SK-N-SH (cell line): ENCODE data around the gene DLL4. TPM values are rescaled to one million over a fixed set of nuclear protein-coding genes. Genes with fewer than 3 reads are reported as not detected.

ENCODE experiments used
- CHD2 ChIP-seq: fragments of 150-350 bp; IDR thresholded peaks from 2 replicates; pipeline ENCODE4 v1.6.1; 2018; ENCODE audit warnings: low read length; ENCODE audit not compliant: partially characterized antibody
- CTCF ChIP-seq: fragments of 200-600 bp; sonication (generic); IDR thresholded peaks from 2 replicates; pipeline ENCODE4 v1.6.1; 2017; ENCODE audit warnings: antibody characterized with exemption, mild to moderate bottlenecking, moderate library complexity
- ELF1 ChIP-seq: IDR thresholded peaks from 2 replicates; pipeline ENCODE4 v1.4.0; 2012
- EZH2phosphoT487 ChIP-seq: fragments of 200-600 bp; sonication (generic); IDR thresholded peaks from 2 replicates; pipeline ENCODE4 v1.6.1; 2017; ENCODE audit warnings: low read depth, mixed run types, mild to moderate bottlenecking, antibody characterized with exemption, moderate library complexity, borderline replicate concordance
- FOSL2 ChIP-seq: IDR thresholded peaks from 2 replicates; pipeline ENCODE4 v1.4.0; 2012; ENCODE audit warnings: low read depth, mild to moderate bottlenecking, moderate library complexity, borderline replicate concordance
- FOXJ3 ChIP-seq: sonication (generic); formaldehyde crosslinking; IDR thresholded peaks from 2 replicates; pipeline ENCODE4 v1.5.1; 2020; ENCODE audit warnings: mild to moderate bottlenecking, missing genetic modification reagents
- FOXM1 ChIP-seq: IDR thresholded peaks from 2 replicates; pipeline ENCODE4 v1.4.0; 2012; ENCODE audit warnings: low read depth, mild to moderate bottlenecking
- GABPA ChIP-seq: IDR thresholded peaks from 2 replicates; pipeline ENCODE4 v1.4.0; 2012; ENCODE audit warnings: low read depth, mild to moderate bottlenecking
- GATA2 ChIP-seq: sonication (generic); formaldehyde crosslinking; IDR thresholded peaks from 2 replicates; pipeline ENCODE4 v1.5.0; 2020; ENCODE audit warnings: mild to moderate bottlenecking, missing genetic modification reagents
- IRF3 ChIP-seq: fragments of 150-350 bp; IDR thresholded peaks from 2 replicates; pipeline ENCODE4 v1.6.1; 2016; ENCODE audit warnings: mild to moderate bottlenecking, low read depth, low read length
- JUND ChIP-seq: IDR thresholded peaks from 2 replicates; pipeline ENCODE4 v1.4.0; 2012
- MAX ChIP-seq: IDR thresholded peaks from 2 replicates; pipeline ENCODE4 v1.4.0; 2012; ENCODE audit warnings: low read depth
- MEF2A ChIP-seq: IDR thresholded peaks from 2 replicates; pipeline ENCODE4 v1.4.0; 2012; ENCODE audit warnings: low read depth, borderline replicate concordance
- NFIC ChIP-seq: IDR thresholded peaks from 2 replicates; pipeline ENCODE4 v1.4.0; 2012; ENCODE audit warnings: borderline replicate concordance
- NRF1 ChIP-seq: IDR thresholded peaks from 2 replicates; pipeline ENCODE4 v1.6.1; 2012; ENCODE audit warnings: low read depth, mild to moderate bottlenecking, low read length
- POLR2AphosphoS5 ChIP-seq: IDR thresholded peaks from 2 replicates; pipeline ENCODE4 v1.6.1; 2012; ENCODE audit warnings: low read depth, low read length
- RCOR1 ChIP-seq: fragments of 150-350 bp; IDR thresholded peaks from 2 replicates; pipeline ENCODE4 v1.6.1; 2017; ENCODE audit warnings: antibody characterized with exemption, low read length
- RXRA ChIP-seq: IDR thresholded peaks from 2 replicates; pipeline ENCODE4 v1.4.0; 2012; ENCODE audit warnings: low read depth, mild to moderate bottlenecking, borderline replicate concordance
- SIN3A ChIP-seq: IDR thresholded peaks from 2 replicates; pipeline ENCODE4 v1.6.1; 2012; ENCODE audit warnings: low read depth, mild to moderate bottlenecking, low read length, moderate library complexity, borderline replicate concordance
- TAF1 ChIP-seq: IDR thresholded peaks from 2 replicates; pipeline ENCODE4 v1.6.1; 2012; ENCODE audit warnings: low read depth, mild to moderate bottlenecking, low read length, moderate library complexity, borderline replicate concordance
- USF1 ChIP-seq: IDR thresholded peaks from 2 replicates; pipeline ENCODE4 v1.4.0; 2012; ENCODE audit warnings: low read depth, borderline replicate concordance
- USF2 ChIP-seq: fragments of 150-350 bp; IDR thresholded peaks from 2 replicates; pipeline ENCODE4 v1.6.1; 2017; ENCODE audit warnings: antibody characterized with exemption, low read length, low read depth, borderline replicate concordance
- ZBTB33 ChIP-seq: IDR thresholded peaks from 2 replicates; pipeline ENCODE4 v1.4.0; 2012; ENCODE audit warnings: low read depth, borderline replicate concordance
- polyA plus RNA-seq, 3 experiments: library from polyadenylated mRNA; depleted of rRNA; stranded (reverse); fragments of >200 nt; gene quantifications; 2 replicates each; pipeline ENCODE4 v1.2.3, GENCODE V29; 2012

The DLL4 gene
- polyA plus RNA-seq, 1 of the 3 experiments (the other 2 are of a cell fraction), result 0.03 TPM

- no peak for TF ChIP-seq USF1
- peak; percentile 55; the same call in 1 of the 2 replicates for TF ChIP-seq NFIC
- no peak for TF ChIP-seq USF2
- TF ChIP-seq ELF1, result no peak; the same call in 1 of the 2 replicates
- TF ChIP-seq ZBTB33, result no peak
- TF ChIP-seq FOXM1, result no peak
- TF ChIP-seq GATA2 (CRISPR knock-in tag), result no peak
- TF ChIP-seq CTCF, result peak; percentile 72
- no peak for TF ChIP-seq IRF3
- TF ChIP-seq MAX, result no peak
- TF ChIP-seq GABPA, result no peak
- no peak for TF ChIP-seq MEF2A
- TF ChIP-seq RCOR1, result 0 out of 2 replicates have a peak, but pooled peaks have one; percentile 23
- no peak for TF ChIP-seq CHD2
- TF ChIP-seq RXRA, result no peak
- TF ChIP-seq FOSL2, result no peak; the same call in 1 of the 2 replicates
- no peak for TF ChIP-seq EZH2phosphoT487
- no peak for TF ChIP-seq FOXJ3 (CRISPR knock-in tag)
- TF ChIP-seq NRF1, result no peak
- TF ChIP-seq POLR2AphosphoS5, result 0 out of 2 replicates have a peak, but pooled peaks have one; percentile 15
- TF ChIP-seq SIN3A, result peak; percentile 32; the same call in 1 of the 2 replicates
- no peak for TF ChIP-seq TAF1
- TF ChIP-seq JUND, result no peak
Measured at GRCh38 chr15:40906091-40906990, 22.8 kb upstream of the DLL4 start (continued).
